Duodenal mucosa (tissue), 2 donors: Measurements from ENCODE around the gene XYLT1.

Source experiments
- H3K27ac ChIP-seq: one replicate; pipeline ENCODE4 v1.7.0; 2013; ENCODE audit warnings: low read depth, low read length
- H3K27me3 ChIP-seq, 2 donors: one replicate each; pipeline ENCODE4 v1.7.0; 2013; ENCODE audit warnings: low read length in 2 of 2, control low read depth in 1 of 2; ENCODE audit not compliant: insufficient read depth in 2 of 2, control insufficient read depth in 1 of 2
- H3K36me3 ChIP-seq, 2 donors: one replicate each; pipeline ENCODE4 v1.7.0; 2013; ENCODE audit warnings: low read length in 2 of 2, control low read depth in 1 of 2; ENCODE audit not compliant: insufficient read depth in 2 of 2, control insufficient read depth in 1 of 2
- H3K4me1 ChIP-seq, 2 donors: one replicate each; pipeline ENCODE4 v1.7.0; 2013; ENCODE audit warnings: low read length in 2 of 2, control low read depth in 1 of 2; ENCODE audit not compliant: insufficient read depth in 2 of 2, control insufficient read depth in 1 of 2
- H3K4me3 ChIP-seq, 2 donors: one replicate each; pipeline ENCODE4 v1.7.0; 2013; ENCODE audit warnings: low read length in 2 of 2, low read depth in 1 of 2
- H3K9ac ChIP-seq, 2 donors: one replicate each; pipeline ENCODE4 v1.7.0; 2013; ENCODE audit warnings: low read length in 2 of 2, low read depth in 1 of 2
- H3K9me3 ChIP-seq, 2 donors: one replicate each; pipeline ENCODE4 v1.7.0; 2013; ENCODE audit warnings: low read length in 2 of 2, control low read depth in 1 of 2; ENCODE audit not compliant: control insufficient read depth in 1 of 2

Gene XYLT1

GRCh38 chr16:17408296-17408695, 62.5 kb downstream of the XYLT1 start:
- Histone ChIP-seq H3K9me3 (no peaks in the 10 kb centered on the region), H3K9ac (no peak overlapping the region), H3K4me1 (no peaks in the 10 kb centered on the region), H3K36me3 (peaks cover 0 to 3% of the 10 kb centered on the region in 2 donors), H3K4me3 (no peak overlapping the region), H3K27me3 (no peaks in the 10 kb centered on the region), H3K27ac (no peak overlapping the region)

GRCh38 chr16:17407321-17407720, 63.4 kb downstream of the XYLT1 start:
- no peak overlapping the region for H3K4me3 ChIP-seq
- no peak overlapping the region for H3K9ac ChIP-seq
- no peaks in the 10 kb centered on the region for H3K4me1 ChIP-seq
- no peak overlapping the region for H3K27ac ChIP-seq
- peaks cover 0 to 3% of the 10 kb centered on the region in 2 donors for H3K36me3 ChIP-seq
- H3K9me3 ChIP-seq = no peaks in the 10 kb centered on the region
- no peaks in the 10 kb centered on the region for H3K27me3 ChIP-seq

- Histone ChIP-seq H3K36me3 (peaks cover 0 to 3% of the 10 kb centered on the region in 2 donors), H3K27me3 (no peaks in the 10 kb centered on the region), H3K4me3 (no peak overlapping the region), H3K4me1 (no peaks in the 10 kb centered on the region), H3K9me3 (no peaks in the 10 kb centered on the region), H3K27ac (no peak overlapping the region), H3K9ac (no peak overlapping the region)
Observed at GRCh38 chr16:17404941-17405689, 65.6 kb downstream of the XYLT1 start.

GRCh38 chr16:17403859-17404545, 66.8 kb downstream of the XYLT1 start:
- H3K9ac ChIP-seq = no peak overlapping the region
- H3K4me3 ChIP-seq = no peak overlapping the region
- H3K36me3 ChIP-seq = peaks cover 0 to 3% of the 10 kb centered on the region in 2 donors
- no peaks in the 10 kb centered on the region for H3K27me3 ChIP-seq
- H3K27ac ChIP-seq = no peak overlapping the region
- H3K9me3 ChIP-seq = no peaks in the 10 kb centered on the region
- no peaks in the 10 kb centered on the region for H3K4me1 ChIP-seq

GRCh38 chr16:17403156-17403809, 67.5 kb downstream of the XYLT1 start:
- Histone ChIP-seq H3K36me3 (peaks cover 0 to 3% of the 10 kb centered on the region in 2 donors), H3K9ac (no peak overlapping the region), H3K4me1 (peaks cover 3% of the 10 kb centered on the region in 2 donors), H3K4me3 (no peak overlapping the region), H3K9me3 (no peaks in the 10 kb centered on the region), H3K27ac (no peak overlapping the region), H3K27me3 (no peaks in the 10 kb centered on the region)

- Histone ChIP-seq H3K36me3 (no peaks in the 10 kb centered on the region), H3K4me3 (peak overlapping the region; percentile 33 to 49), H3K4me1 (peaks cover 27 to 30% of the 10 kb centered on the region in 2 donors), H3K27me3 (no peaks in the 10 kb centered on the region), H3K9ac (no peak overlapping the region), H3K9me3 (no peaks in the 10 kb centered on the region), H3K27ac (no peak overlapping the region)
Observed at GRCh38 chr16:17397499-17397891, 73.3 kb downstream of the XYLT1 start.

GRCh38 chr16:17396762-17397498, 73.8 kb downstream of the XYLT1 start:
- Histone ChIP-seq H3K4me3 (peak overlapping the region; percentile 33 to 49), H3K9ac (peak overlapping the region in 1 of 2 donors; percentile 12), H3K36me3 (no peaks in the 10 kb centered on the region), H3K9me3 (no peaks in the 10 kb centered on the region), H3K4me1 (peaks cover 27 to 30% of the 10 kb centered on the region in 2 donors), H3K27me3 (no peaks in the 10 kb centered on the region), H3K27ac (no peak overlapping the region)

GRCh38 chr16:17395849-17396480, 74.8 kb downstream of the XYLT1 start:
- H3K27ac ChIP-seq = no peak overlapping the region
- H3K4me3 ChIP-seq = no peak overlapping the region
- H3K9ac ChIP-seq = peak overlapping the region in 1 of 2 donors; percentile 7
- H3K9me3 ChIP-seq = no peaks in the 10 kb centered on the region
- H3K36me3 ChIP-seq = no peaks in the 10 kb centered on the region
- peaks cover 27 to 30% of the 10 kb centered on the region in 2 donors for H3K4me1 ChIP-seq
- H3K27me3 ChIP-seq = no peaks in the 10 kb centered on the region

GRCh38 chr16:17392857-17393692, 77.7 kb downstream of the XYLT1 start:
- H3K27me3 ChIP-seq = no peaks in the 10 kb centered on the region
- H3K9me3 ChIP-seq = no peaks in the 10 kb centered on the region
- H3K4me1 ChIP-seq = peaks cover 22 to 24% of the 10 kb centered on the region in 2 donors
- H3K27ac ChIP-seq = no peak overlapping the region
- H3K9ac ChIP-seq = no peak overlapping the region
- H3K36me3 ChIP-seq = no peaks in the 10 kb centered on the region
- H3K4me3 ChIP-seq = no peak overlapping the region
